ENCODE data around the gene CLGN. TPM values are rescaled to one million over a fixed set of nuclear protein-coding genes. Genes with fewer than 3 reads are reported as not detected.

CLGN gene
- total and polyA plus RNA-seq, 2 of the 13 experiments (the other 11 are each of a cell fraction or from before 2014, with no cell fraction given): 7.2 to 17.0 TPM

DNA sequence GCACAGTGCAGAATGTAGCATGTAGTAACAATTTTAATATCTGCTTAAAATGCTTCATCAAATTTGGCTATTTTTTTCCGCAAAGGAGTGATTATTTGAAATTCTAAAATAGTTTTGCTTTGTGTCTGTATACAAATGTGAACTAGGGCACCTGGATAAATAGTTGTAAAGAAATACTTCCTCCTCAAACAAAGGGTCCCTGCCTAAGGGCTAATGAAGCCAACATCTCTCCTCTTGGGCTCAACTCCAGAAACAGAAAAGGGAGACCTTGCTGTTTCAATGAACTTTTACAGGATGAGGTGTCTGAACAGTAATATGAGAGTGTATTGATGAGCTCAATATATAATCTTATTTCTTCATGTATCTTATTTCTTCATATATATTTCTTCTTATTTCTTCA is 84.8 kb downstream of the CLGN start (continued):
- TF ChIP-seq ATF6 (CRISPR knock-in tag; conservative IDR thresholded peaks at IDR 0.05): no peak
- TF ChIP-seq KDM5A (IDR thresholded peaks at IDR 0.05; ENCODE audit: borderline replicate concordance, low read length): no peak
- no peak for TF ChIP-seq LCORL (IDR thresholded peaks at IDR 0.05)
- no peak for TF ChIP-seq LCORL (CRISPR knock-in tag; IDR thresholded peaks at IDR 0.05)
- no peak for TF ChIP-seq HNRNPUL1 (IDR thresholded peaks at IDR 0.05; ENCODE audit: low read depth, low read length)
- TF ChIP-seq ZNF678 (CRISPR knock-in tag; IDR thresholded peaks at IDR 0.05): no peak
- no peak for TF ChIP-seq ZNF761 (CRISPR knock-in tag; conservative IDR thresholded peaks at IDR 0.05)
- TF ChIP-seq PRDM10 (CRISPR knock-in tag; IDR thresholded peaks at IDR 0.05; ENCODE audit: low read depth): no peak
- TF ChIP-seq NFYB (CRISPR knock-in tag; IDR thresholded peaks at IDR 0.05): no peak
- no peak for TF ChIP-seq ATAD3A (CRISPR knock-in tag; IDR thresholded peaks at IDR 0.05)
- TF ChIP-seq NKX3-1 (CRISPR knock-in tag; IDR thresholded peaks at IDR 0.05): no peak
- TF ChIP-seq ZNF598 (CRISPR knock-in tag; IDR thresholded peaks at IDR 0.05; ENCODE audit: borderline replicate concordance): no peak
- no peak for TF ChIP-seq ZFP82 (CRISPR knock-in tag; IDR thresholded peaks at IDR 0.05; ENCODE audit: borderline replicate concordance)
- TF ChIP-seq ZNF207 (IDR thresholded peaks at IDR 0.05; ENCODE audit: borderline replicate concordance): no peak
- TF ChIP-seq, protein P1, sequence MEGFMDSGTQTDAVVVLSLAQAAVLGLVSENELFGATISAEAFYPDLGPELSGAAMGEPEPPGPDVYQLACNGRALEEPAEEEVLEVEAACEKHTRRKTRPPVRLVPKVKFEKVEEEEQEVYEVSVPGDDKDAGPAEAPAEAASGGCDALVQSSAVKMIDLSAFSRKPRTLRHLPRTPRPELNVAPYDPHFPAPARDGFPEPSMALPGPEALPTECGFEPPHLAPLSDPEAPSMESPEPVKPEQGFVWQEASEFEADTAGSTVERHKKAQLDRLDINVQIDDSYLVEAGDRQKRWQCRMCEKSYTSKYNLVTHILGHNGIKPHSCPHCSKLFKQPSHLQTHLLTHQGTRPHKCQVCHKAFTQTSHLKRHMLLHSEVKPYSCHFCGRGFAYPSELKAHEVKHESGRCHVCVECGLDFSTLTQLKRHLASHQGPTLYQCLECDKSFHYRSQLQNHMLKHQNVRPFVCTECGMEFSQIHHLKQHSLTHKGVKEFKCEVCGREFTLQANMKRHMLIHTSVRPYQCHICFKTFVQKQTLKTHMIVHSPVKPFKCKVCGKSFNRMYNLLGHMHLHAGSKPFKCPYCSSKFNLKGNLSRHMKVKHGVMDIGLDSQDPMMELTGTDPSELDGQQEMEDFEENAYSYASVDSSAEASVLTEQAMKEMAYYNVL (CRISPR knock-in tag; IDR thresholded peaks at IDR 0.05; ENCODE audit: borderline replicate concordance): no peak
- no peak for TF ChIP-seq MXD1 (CRISPR knock-in tag; IDR thresholded peaks at IDR 0.05)
- no peak for TF ChIP-seq TMF1 (CRISPR knock-in tag; IDR thresholded peaks at IDR 0.05; ENCODE audit: low read depth)
